Measurements from ENCODE around the gene HEPHL1. TPM values are rescaled to one million over a fixed set of nuclear protein-coding genes. Genes with fewer than 3 reads are reported as not detected.
"Not testable (repeated sequence)": the region's sequence is repeated elsewhere in the genome, so short reads cannot be mapped to it uniquely, and the experiment has no call there.

The HEPHL1 gene
- total RNA-seq, 1 experiment from 2014 or later, result not detected

GRCh38 chr11:94150704-94151685 is 129.8 kb downstream of the HEPHL1 start:
- no peak for DNase-seq (ENCODE audit: low read depth)

- DNase-seq (ENCODE audit: low read depth), result peak; percentile 87
These were observed 130.9 kb downstream of the HEPHL1 start for GRCh38 chr11:94151903-94152677.

GRCh38 chr11:94152678-94153065 is 131.5 kb downstream of the HEPHL1 start:
- no peak for DNase-seq (ENCODE audit: low read depth)

- no peak for DNase-seq (ENCODE audit: low read depth)
These were observed 132.2 kb downstream of the HEPHL1 start for GRCh38 chr11:94153320-94153719.

GRCh38 chr11:94154095-94154856 is 133.1 kb downstream of the HEPHL1 start:
- DNase-seq (ENCODE audit: low read depth), result no peak

- not testable (repeated sequence) for DNase-seq (ENCODE audit: low read depth)
These were observed 136.2 kb downstream of the HEPHL1 start for GRCh38 chr11:94157339-94157738.

Other genes with a start within 250 kb of the HEPHL1 start
- gene MED17, start 237.1 kb upstream of the HEPHL1 start, total RNA-seq (2014; rRNA removed; shearing (Covaris generic)), result 36.5 and 41.3 TPM in 2 replicates
- gene VSTM5, start 170.7 kb upstream of the HEPHL1 start, total RNA-seq (2014; rRNA removed; shearing (Covaris generic)), result not detected in 2 replicates
- gene PANX1, start 107.5 kb downstream of the HEPHL1 start, total RNA-seq (2014; rRNA removed; shearing (Covaris generic)), result 40.6 and 42.9 TPM in 2 replicates